Endothelial cell of umbilical vein (primary cell): ENCODE measurements around the gene FAM98A. TPM values are rescaled to one million over a fixed set of nuclear protein-coding genes. Genes with fewer than 3 reads are reported as not detected.

ENCODE experiments used
- BruUV-seq: library from RNA; stranded (reverse); fragments of 400-500 nt; replicated peaks from 2 replicates; lab custom pipeline; 2021; lab: Mats Ljungman, UMichigan
- CTCF ChIA-PET: fragments of 300-600, 350-600 bp; sonication (Branson Sonifier 250); formaldehyde crosslinking; loops from one replicate; lab custom pipeline; 2021; ENCODE audit warnings: antibody characterized with exemption, inconsistent platforms; lab: Charles Lee
- POLR2A ChIA-PET: fragments of 300-600, 350-600 bp; sonication (Branson Sonifier 250); formaldehyde crosslinking; loops from one replicate; lab custom pipeline; 2021; ENCODE audit warnings: antibody characterized with exemption, inconsistent platforms; lab: Charles Lee
- DNase-seq: peaks from one replicate; pipeline ENCODE4 v3.0.0-alpha.2; 2011; ENCODE audit warnings: low read depth, low spot score
- FAIRE-seq: peaks from 2 replicates; lab custom pipeline; 2011; peaks lifted over from hg19 to GRCh38; lab: Jason Lieb, UNC
- H2AFZ ChIP-seq: 2 replicates; pipeline ENCODE4 v1.6.0; 2012; ENCODE audit warnings: low read depth, low read length, control low read depth, inconsistent platforms
- H3K27ac ChIP-seq: 2 replicates; pipeline ENCODE4 v1.5.1; 2011; ENCODE audit warnings: low read depth, mild to moderate bottlenecking, control low read depth, low read length, moderate library complexity; ENCODE audit not compliant: insufficient read depth
- H3K27me3 ChIP-seq, 2 experiments: 2 replicates each; pipeline versions ENCODE4 v1.6.0 to v1.6.1; 2011; ENCODE audit warnings: low read length in 2 of 2, mixed read lengths in 1 of 2; ENCODE audit not compliant: control insufficient read depth in 2 of 2, insufficient read depth in 2 of 2
- H3K36me3 ChIP-seq, 2 experiments: 2 replicates in 1 of 2; 3 replicates in 1 of 2; pipeline ENCODE4 v1.5.1; 2011; ENCODE audit warnings: low read length in 2 of 2, mild to moderate bottlenecking in 1 of 2, moderate library complexity in 1 of 2; ENCODE audit not compliant: control insufficient read depth in 2 of 2, insufficient read depth in 2 of 2; ENCODE audit errors: extremely low read depth in 1 of 2
- H3K4me1 ChIP-seq: 3 replicates; pipeline ENCODE4 v1.5.1; 2011; ENCODE audit warnings: mild to moderate bottlenecking, low read length; ENCODE audit not compliant: control insufficient read depth, insufficient read depth; ENCODE audit errors: extremely low read depth
- H3K4me2 ChIP-seq: 2 replicates; pipeline ENCODE4 v1.6.1; 2011; ENCODE audit warnings: low read length, control low read depth, mixed read lengths; ENCODE audit not compliant: insufficient read depth
- H3K4me3 ChIP-seq, 3 experiments: fragments of 200-600 bp in 1 of 3; sonication (generic), shearing (Covaris generic) in 1 of 3; replicated peaks in 1 of 3; 2 replicates each; pipeline ENCODE4 v1.5.1; 2011 to 2016; ENCODE audit warnings: control low read depth in 3 of 3, low read length in 3 of 3, mild to moderate bottlenecking in 2 of 3, inconsistent platforms in 1 of 3, low read depth in 1 of 3, moderate library complexity in 1 of 3; ENCODE audit not compliant: insufficient read depth in 1 of 3
- H3K79me2 ChIP-seq: 2 replicates; pipeline ENCODE4 v1.6.0; 2012; ENCODE audit warnings: low read length, inconsistent platforms; ENCODE audit not compliant: control insufficient read depth, insufficient read depth
- H3K9ac ChIP-seq: replicated peaks from 2 replicates; pipeline ENCODE3; 2011; ENCODE audit warnings: low read length, control low read depth; ENCODE audit not compliant: insufficient read depth; ENCODE audit errors: extremely low read depth
- H3K9me1 ChIP-seq: replicated peaks from 3 replicates; pipeline ENCODE4 v1.6.0; 2011; ENCODE audit warnings: mild to moderate bottlenecking, low read length; ENCODE audit not compliant: control insufficient read depth, insufficient read depth; ENCODE audit errors: extremely low read depth
- H3K9me3 ChIP-seq: replicated peaks from 2 replicates; pipeline ENCODE4 v1.5.1; 2012; ENCODE audit warnings: low read length, inconsistent platforms; ENCODE audit not compliant: control insufficient read depth, insufficient read depth
- H4K20me1 ChIP-seq: replicated peaks from 2 replicates; pipeline ENCODE3; 2011; ENCODE audit warnings: mild to moderate bottlenecking, low read length; ENCODE audit not compliant: control insufficient read depth, insufficient read depth; ENCODE audit errors: extremely low read depth
- EZH2 ChIP-seq: IDR thresholded peaks from 2 replicates; pipeline ENCODE4 v1.6.1; 2012; ENCODE audit warnings: borderline replicate concordance, low read depth, mild to moderate bottlenecking, moderate library complexity, low read length, inconsistent platforms; ENCODE audit not compliant: severe bottlenecking
- FOS ChIP-seq: IDR thresholded peaks from 2 replicates; pipeline ENCODE4 v1.6.1; 2011; ENCODE audit warnings: mild to moderate bottlenecking, low read length, moderate library complexity, borderline replicate concordance; ENCODE audit not compliant: insufficient read depth
- GATA2 ChIP-seq: IDR thresholded peaks from 2 replicates; pipeline ENCODE4 v1.7.0; 2011; ENCODE audit warnings: low read depth, mild to moderate bottlenecking, moderate library complexity, mixed read lengths, low read length; ENCODE audit not compliant: insufficient read length, insufficient read depth
- JUN ChIP-seq: IDR thresholded peaks from 2 replicates; pipeline ENCODE4 v1.6.1; 2011; ENCODE audit warnings: borderline replicate concordance, low read depth; ENCODE audit not compliant: insufficient read length, insufficient read depth
- MYC ChIP-seq: IDR thresholded peaks from one replicate; pipeline ENCODE4 v1.6.1; 2011; ENCODE audit warnings: mild to moderate bottlenecking, low read depth, low read length
- POLR2A ChIP-seq: IDR thresholded peaks from 2 replicates; pipeline ENCODE4 v1.6.1; 2012; ENCODE audit warnings: low read depth, mild to moderate bottlenecking, control low read depth, low read length
- POLR2AphosphoS5 ChIP-seq: IDR thresholded peaks from 2 replicates; pipeline ENCODE4 v1.6.1; 2012; ENCODE audit warnings: low read depth, mild to moderate bottlenecking, control low read depth, low read length, moderate library complexity; ENCODE audit not compliant: insufficient read depth
- dilution Hi-C: fragments of 300-500 bp; cut with MboI; formaldehyde crosslinking; loops from one replicate; pipeline ENCODE4 v1.15.0; 2019; ENCODE audit warnings: low sequenced_read_pairs; ENCODE audit not compliant: extremely low pct_ligation_motif_present
- intact Hi-C: fragments of 100-400 bp; cut with micrococcal nuclease; formaldehyde crosslinking; loops from one replicate; pipeline ENCODE4 v1.10.0; 2022
- polyA plus RNA-seq, 4 experiments: library from polyadenylated mRNA; depleted of rRNA in 3 of 4; stranded (reverse) in 3 of 4; unstranded in 1 of 4; fragments of >200 nt; gene quantifications; 2 replicates each; pipeline versions ENCODE4 v1.2.1 to v1.2.3, GENCODE V29; 2011 to 2012; ENCODE audit warnings: missing spikeins in 1 of 4
- total RNA-seq: library from RNA; stranded (reverse); gene quantifications from 2 replicates; pipeline ENCODE4 v1.2.3, GENCODE V29; 2021
- TF ChIP-seq, protein P1 (sequence below), 2 donors: IDR thresholded peaks; 1 replicate in 1 of 2; 2 replicates in 1 of 2; pipeline ENCODE4 v1.5.1; 2011; ENCODE audit warnings: low read length in 2 of 2, mild to moderate bottlenecking in 2 of 2, moderate library complexity in 2 of 2, control low read depth in 1 of 2, inconsistent platforms in 1 of 2, low read depth in 1 of 2; ENCODE audit not compliant: insufficient read depth in 1 of 2; ENCODE audit errors: extremely low read depth in 1 of 2
- TF ChIP-seq, protein P2 (sequence below): IDR thresholded peaks from 2 replicates; pipeline ENCODE4 v1.6.1; 2011; ENCODE audit not compliant: insufficient read depth, insufficient read length

Gene FAM98A
- total and polyA plus RNA-seq, 2 donors (not counting 3 experiments of a cell fraction or from before 2014, with no cell fraction given): 52.8 to 97.1 TPM

- H3K9ac ChIP-seq: no peak overlapping the region
- no TSS peak for BruUV-seq
- H4K20me1 ChIP-seq: no peaks in the 10 kb centered on the region
- peaks cover 10% of the 10 kb centered on the region for H3K79me2 ChIP-seq
- no peak for FAIRE-seq
- no peak overlapping the region for H3K4me3 ChIP-seq
- H3K27me3 ChIP-seq: no peaks in the 10 kb centered on the region
- no peaks in the 10 kb centered on the region for H3K9me1 ChIP-seq
- TF ChIP-seq POLR2AphosphoS5 (no peak), JUN (no peak), GATA2 (no peak), FOS (no peak), MYC (no peak), EZH2 (no peak), POLR2A (no peak)
- TF ChIP-seq, protein P1, sequence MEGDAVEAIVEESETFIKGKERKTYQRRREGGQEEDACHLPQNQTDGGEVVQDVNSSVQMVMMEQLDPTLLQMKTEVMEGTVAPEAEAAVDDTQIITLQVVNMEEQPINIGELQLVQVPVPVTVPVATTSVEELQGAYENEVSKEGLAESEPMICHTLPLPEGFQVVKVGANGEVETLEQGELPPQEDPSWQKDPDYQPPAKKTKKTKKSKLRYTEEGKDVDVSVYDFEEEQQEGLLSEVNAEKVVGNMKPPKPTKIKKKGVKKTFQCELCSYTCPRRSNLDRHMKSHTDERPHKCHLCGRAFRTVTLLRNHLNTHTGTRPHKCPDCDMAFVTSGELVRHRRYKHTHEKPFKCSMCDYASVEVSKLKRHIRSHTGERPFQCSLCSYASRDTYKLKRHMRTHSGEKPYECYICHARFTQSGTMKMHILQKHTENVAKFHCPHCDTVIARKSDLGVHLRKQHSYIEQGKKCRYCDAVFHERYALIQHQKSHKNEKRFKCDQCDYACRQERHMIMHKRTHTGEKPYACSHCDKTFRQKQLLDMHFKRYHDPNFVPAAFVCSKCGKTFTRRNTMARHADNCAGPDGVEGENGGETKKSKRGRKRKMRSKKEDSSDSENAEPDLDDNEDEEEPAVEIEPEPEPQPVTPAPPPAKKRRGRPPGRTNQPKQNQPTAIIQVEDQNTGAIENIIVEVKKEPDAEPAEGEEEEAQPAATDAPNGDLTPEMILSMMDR (IDR thresholded peaks at IDR 0.05; ENCODE audit: extremely low read depth in 1 of 2, insufficient read depth in 1 of 2, low read depth in 1 of 2, low read length in 2 of 2): no peak
- TF ChIP-seq, protein P2, sequence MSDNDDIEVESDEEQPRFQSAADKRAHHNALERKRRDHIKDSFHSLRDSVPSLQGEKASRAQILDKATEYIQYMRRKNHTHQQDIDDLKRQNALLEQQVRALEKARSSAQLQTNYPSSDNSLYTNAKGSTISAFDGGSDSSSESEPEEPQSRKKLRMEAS: no peak
- H3K4me2 ChIP-seq: no peak overlapping the region
- POLR2A ChIA-PET: no interaction called here
- H3K4me1 ChIP-seq: no peaks in the 10 kb centered on the region
- dilution Hi-C loops (no loop called here), intact Hi-C loops (loop anchor here (10.0 kb wide), 1 partner anchor 563 kb away; no protein-coding TSS in a partner anchor)
- H3K9me3 ChIP-seq: no peaks in the 10 kb centered on the region
- no peak overlapping the region for H2AFZ ChIP-seq
- no peak for DNase-seq
- H3K27ac ChIP-seq: no peak overlapping the region
- peaks cover 12 to 32% of the 10 kb centered on the region in 2 experiments for H3K36me3 ChIP-seq
- CTCF ChIA-PET: interaction anchor here (1.0 to 1.2 kb wide), 3 partner anchors 11 to 175 kb away, joined by 3 to 4 read pairs (median 3); partner anchors contain the start of gene FAM98A
Measured at GRCh38 chr2:33588232-33588631, 10.9 kb downstream of the FAM98A start.
